Measurements from ENCODE around the gene RFTN1. TPM values are rescaled to one million over a fixed set of nuclear protein-coding genes. Genes with fewer than 3 reads are reported as not detected.
A peak's percentile ranks its signal among the peaks of the same experiment; 100 is the strongest.

RFTN1 gene
- total and polyA plus RNA-seq, 10 of the 15 experiments (the other 5 are each of a cell fraction or from before 2014, with no cell fraction given) = 20.6 to 213 (median 147) TPM

- TF ChIP-seq ZBTB40 (IDR thresholded peaks at IDR 0.05; ENCODE audit: borderline replicate concordance) (no peak), FOXM1 (IDR thresholded peaks at IDR 0.05; ENCODE audit: low read depth, low read length) (no peak), FOS (IDR thresholded peaks at IDR 0.05; ENCODE audit: borderline replicate concordance, extremely low read depth, insufficient read length) (no peak), IRF4 (IDR thresholded peaks at IDR 0.05; ENCODE audit: low read depth, low read length) (no peak), POU2F2 (IDR thresholded peaks at IDR 0.05; ENCODE audit: borderline replicate concordance, low read depth, low read length) (no peak; the same call in 1 of the 3 replicates), USF2 (IDR thresholded peaks at IDR 0.05; ENCODE audit: borderline replicate concordance, low read depth, low read length) (no peak), LARP7 (IDR thresholded peaks at IDR 0.05) (peak; percentile 19), BMI1 (IDR thresholded peaks at IDR 0.05; ENCODE audit: borderline replicate concordance) (no peak; the same call in 1 of the 2 replicates), CREM (IDR thresholded peaks at IDR 0.05; ENCODE audit: low read depth) (no peak; the same call in none of the 2 replicates), WRNIP1 (IDR thresholded peaks at IDR 0.05; ENCODE audit: borderline replicate concordance, low read depth, low read length) (no peak), POLR2AphosphoS5 (IDR thresholded peaks at IDR 0.05; ENCODE audit: low read length) (peak; percentile 60; the same call in 1 of the 2 replicates), SPI1 (IDR thresholded peaks at IDR 0.05; ENCODE audit: borderline replicate concordance, insufficient read depth, low read depth, low read length) (peak; percentile 80; the same call in 1 of the 2 replicates), CREB1 (IDR thresholded peaks at IDR 0.05; ENCODE audit: low read depth) (no peak), NR2C1 (IDR thresholded peaks at IDR 0.05) (0 out of 2 replicates have a peak, but pooled peaks have one; percentile 19), YBX1 (IDR thresholded peaks at IDR 0.05) (no peak), CHD1 (IDR thresholded peaks at IDR 0.05; ENCODE audit: low read depth, low read length) (no peak), RAD21 (IDR thresholded peaks at IDR 0.05; ENCODE audit: insufficient read depth, low read depth, low read length) (no peak), PAX5 (IDR thresholded peaks at IDR 0.05; ENCODE audit: borderline replicate concordance, low read depth, low read length) (no peak), MEF2B (IDR thresholded peaks at IDR 0.05; ENCODE audit: partially characterized antibody, poor library complexity, severe bottlenecking) (no peak)
- TF ChIP-seq, protein P1, sequence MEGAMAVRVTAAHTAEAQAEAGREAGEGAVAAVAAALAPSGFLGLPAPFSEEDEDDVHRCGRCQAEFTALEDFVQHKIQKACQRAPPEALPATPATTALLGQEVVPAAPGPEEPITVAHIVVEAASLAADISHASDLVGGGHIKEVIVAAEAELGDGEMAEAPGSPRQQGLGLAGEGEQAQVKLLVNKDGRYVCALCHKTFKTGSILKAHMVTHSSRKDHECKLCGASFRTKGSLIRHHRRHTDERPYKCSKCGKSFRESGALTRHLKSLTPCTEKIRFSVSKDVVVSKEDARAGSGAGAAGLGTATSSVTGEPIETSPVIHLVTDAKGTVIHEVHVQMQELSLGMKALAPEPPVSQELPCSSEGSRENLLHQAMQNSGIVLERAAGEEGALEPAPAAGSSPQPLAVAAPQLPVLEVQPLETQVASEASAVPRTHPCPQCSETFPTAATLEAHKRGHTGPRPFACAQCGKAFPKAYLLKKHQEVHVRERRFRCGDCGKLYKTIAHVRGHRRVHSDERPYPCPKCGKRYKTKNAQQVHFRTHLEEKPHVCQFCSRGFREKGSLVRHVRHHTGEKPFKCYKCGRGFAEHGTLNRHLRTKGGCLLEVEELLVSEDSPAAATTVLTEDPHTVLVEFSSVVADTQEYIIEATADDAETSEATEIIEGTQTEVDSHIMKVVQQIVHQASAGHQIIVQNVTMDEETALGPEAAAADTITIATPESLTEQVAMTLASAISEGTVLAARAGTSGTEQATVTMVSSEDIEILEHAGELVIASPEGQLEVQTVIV (IDR thresholded peaks at IDR 0.05; ENCODE audit: borderline replicate concordance, partially characterized antibody) = no peak
- TF ChIP-seq, protein P2, sequence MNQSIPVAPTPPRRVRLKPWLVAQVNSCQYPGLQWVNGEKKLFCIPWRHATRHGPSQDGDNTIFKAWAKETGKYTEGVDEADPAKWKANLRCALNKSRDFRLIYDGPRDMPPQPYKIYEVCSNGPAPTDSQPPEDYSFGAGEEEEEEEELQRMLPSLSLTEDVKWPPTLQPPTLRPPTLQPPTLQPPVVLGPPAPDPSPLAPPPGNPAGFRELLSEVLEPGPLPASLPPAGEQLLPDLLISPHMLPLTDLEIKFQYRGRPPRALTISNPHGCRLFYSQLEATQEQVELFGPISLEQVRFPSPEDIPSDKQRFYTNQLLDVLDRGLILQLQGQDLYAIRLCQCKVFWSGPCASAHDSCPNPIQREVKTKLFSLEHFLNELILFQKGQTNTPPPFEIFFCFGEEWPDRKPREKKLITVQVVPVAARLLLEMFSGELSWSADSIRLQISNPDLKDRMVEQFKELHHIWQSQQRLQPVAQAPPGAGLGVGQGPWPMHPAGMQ (IDR thresholded peaks at IDR 0.05; ENCODE audit: borderline replicate concordance) = no peak
Measured at GRCh38 chr3:16513141-16514020, at the start of gene RFTN1 (continued).
